ENCODE data around the gene GJA5. TPM values are rescaled to one million over a fixed set of nuclear protein-coding genes. Genes with fewer than 3 reads are reported as not detected.

Gene GJA5
- total RNA-seq, 1 donor from 2014 or later, result 189 TPM

- Mint-ChIP-seq H3K9me3 (ENCODE audit: unreplicated experiment) (no peaks in the 10 kb centered on the region), H3K27ac (ENCODE audit: unreplicated experiment) (no peak overlapping the region), H3K4me1 (ENCODE audit: unreplicated experiment) (peaks cover 61% of the 10 kb centered on the region), H3K27me3 (ENCODE audit: unreplicated experiment) (peaks cover 10% of the 10 kb centered on the region), H3K36me3 (ENCODE audit: low read depth, unreplicated experiment) (peaks cover 54% of the 10 kb centered on the region), H3K4me3 (ENCODE audit: unreplicated experiment) (peak overlapping the region; percentile 13)
- TF ChIP-seq CTCF (IDR thresholded peaks at IDR 0.05; ENCODE audit: unreplicated experiment), result no peak
- DNase-seq (ENCODE audit: low spot score), result no peak
Observed at GRCh38 chr1:147757015-147757990, 3.1 kb downstream of the GJA5 start.

- Mint-ChIP-seq H3K27ac (ENCODE audit: unreplicated experiment) (no peak overlapping the region), H3K4me3 (ENCODE audit: unreplicated experiment) (no peak overlapping the region), H3K4me1 (ENCODE audit: unreplicated experiment) (peaks cover 51% of the 10 kb centered on the region), H3K9me3 (ENCODE audit: unreplicated experiment) (no peaks in the 10 kb centered on the region), H3K36me3 (ENCODE audit: low read depth, unreplicated experiment) (peaks cover 45% of the 10 kb centered on the region), H3K27me3 (ENCODE audit: unreplicated experiment) (peaks cover 10% of the 10 kb centered on the region)
- DNase-seq (ENCODE audit: low spot score), result no peak
- no peak for TF ChIP-seq CTCF (IDR thresholded peaks at IDR 0.05; ENCODE audit: unreplicated experiment)
Observed at GRCh38 chr1:147756341-147756740, 4.1 kb downstream of the GJA5 start.

GRCh38 chr1:147754661-147755060 is 5.7 kb downstream of the GJA5 start:
- DNase-seq (ENCODE audit: low spot score), result no peak
- H3K36me3 Mint-ChIP-seq (ENCODE audit: low read depth, unreplicated experiment), result peaks cover 32% of the 10 kb centered on the region
- peaks cover 48% of the 10 kb centered on the region for H3K4me1 Mint-ChIP-seq (ENCODE audit: unreplicated experiment)
- no peaks in the 10 kb centered on the region for H3K9me3 Mint-ChIP-seq (ENCODE audit: unreplicated experiment)
- H3K27me3 Mint-ChIP-seq (ENCODE audit: unreplicated experiment), result peaks cover 8% of the 10 kb centered on the region
- H3K27ac Mint-ChIP-seq (ENCODE audit: unreplicated experiment), result no peak overlapping the region
- H3K4me3 Mint-ChIP-seq (ENCODE audit: unreplicated experiment), result no peak overlapping the region
- no peak for TF ChIP-seq CTCF (IDR thresholded peaks at IDR 0.05; ENCODE audit: unreplicated experiment)

GRCh38 chr1:147753081-147753480 is 7.3 kb downstream of the GJA5 start:
- no peak for TF ChIP-seq CTCF (IDR thresholded peaks at IDR 0.05; ENCODE audit: unreplicated experiment)
- H3K4me3 Mint-ChIP-seq (ENCODE audit: unreplicated experiment), result no peak overlapping the region

GRCh38 chr1:147752511-147752910 is 7.9 kb downstream of the GJA5 start:
- peaks cover 15% of the 10 kb centered on the region for H3K36me3 Mint-ChIP-seq (ENCODE audit: low read depth, unreplicated experiment)
- H3K9me3 Mint-ChIP-seq (ENCODE audit: unreplicated experiment), result no peaks in the 10 kb centered on the region
- H3K27ac Mint-ChIP-seq (ENCODE audit: unreplicated experiment), result no peak overlapping the region
- TF ChIP-seq CTCF (IDR thresholded peaks at IDR 0.05; ENCODE audit: unreplicated experiment), result no peak
- peaks cover 46% of the 10 kb centered on the region for H3K4me1 Mint-ChIP-seq (ENCODE audit: unreplicated experiment)
- peaks cover 8% of the 10 kb centered on the region for H3K27me3 Mint-ChIP-seq (ENCODE audit: unreplicated experiment)
- no peak overlapping the region for H3K4me3 Mint-ChIP-seq (ENCODE audit: unreplicated experiment)
- no peak for DNase-seq (ENCODE audit: low spot score)

More at GRCh38 chr1:147753081-147753480, 7.3 kb downstream of the GJA5 start:
- no peaks in the 10 kb centered on the region for H3K9me3 Mint-ChIP-seq (ENCODE audit: unreplicated experiment)
- H3K4me1 Mint-ChIP-seq (ENCODE audit: unreplicated experiment), result peaks cover 46% of the 10 kb centered on the region
- peaks cover 8% of the 10 kb centered on the region for H3K27me3 Mint-ChIP-seq (ENCODE audit: unreplicated experiment)
- no peak for DNase-seq (ENCODE audit: low spot score)
- no peak overlapping the region for H3K27ac Mint-ChIP-seq (ENCODE audit: unreplicated experiment)
- peaks cover 16% of the 10 kb centered on the region for H3K36me3 Mint-ChIP-seq (ENCODE audit: low read depth, unreplicated experiment)
